Activated B cell treated with CpG ODN at 0.5 μM for 24 hours (primary cell): ENCODE measurements around the gene PSIP1. TPM values are rescaled to one million over a fixed set of nuclear protein-coding genes. Genes with fewer than 3 reads are reported as not detected.
A peak's percentile ranks its signal among the peaks of the same experiment; 100 is the strongest.

Experiments used
- ATAC-seq: fragments of 200-7000 bp; cut with Tn5 transposase; one replicate; pipeline ENCODE4 v1.10.0; 2021; ENCODE audit warnings: low read depth, mild to moderate bottlenecking, moderate library complexity
- CTCF ChIA-PET: fragments of 350-600 bp; sonication (Branson Sonifier 250); formaldehyde crosslinking; loops from one replicate; lab custom pipeline; 2021; ENCODE audit warnings: antibody characterized with exemption; lab: Charles Lee
- POLR2A ChIA-PET: fragments of 350-600 bp; sonication (Branson Sonifier 250); formaldehyde crosslinking; loops from one replicate; lab custom pipeline; 2021; ENCODE audit warnings: antibody characterized with exemption; lab: Charles Lee
- DNase-seq: peaks from one replicate; pipeline ENCODE4 v3.0.0; 2022
- H3K27ac Mint-ChIP-seq: one replicate; pipeline ENCODE4 v1.8.0; 2020; ENCODE audit warnings: mixed read lengths
- H3K27me3 Mint-ChIP-seq: one replicate; pipeline ENCODE4 v1.8.0; 2021; ENCODE audit warnings: mixed read lengths
- H3K36me3 Mint-ChIP-seq: one replicate; pipeline ENCODE4 v1.8.0; 2021; ENCODE audit warnings: low read depth, mixed read lengths
- H3K4me1 Mint-ChIP-seq: one replicate; pipeline ENCODE4 v1.8.0; 2021; ENCODE audit warnings: mixed read lengths
- H3K4me3 Mint-ChIP-seq: one replicate; pipeline ENCODE4 v1.8.0; 2020; ENCODE audit warnings: mild to moderate bottlenecking, mixed read lengths
- H3K9me3 Mint-ChIP-seq: one replicate; pipeline ENCODE4 v1.8.0; 2020; ENCODE audit warnings: mixed read lengths
- intact Hi-C: fragments of 100-400 bp; cut with micrococcal nuclease; formaldehyde crosslinking; loops from one replicate; pipeline ENCODE4 v1.15.1; 2024
- total RNA-seq: library from RNA; stranded (reverse); gene quantifications from 2 replicates; pipeline ENCODE4 v1.2.3, GENCODE V29; 2022
- TF ChIP-seq, protein P1 (sequence below): fragments of 200-600 bp; IDR thresholded peaks from one replicate; pipeline ENCODE4 v1.8.0; 2022; ENCODE audit warnings: antibody characterized with exemption, mild to moderate bottlenecking

PSIP1 gene
- total RNA-seq: 56.8 and 57.2 TPM in 2 replicates

DNA sequence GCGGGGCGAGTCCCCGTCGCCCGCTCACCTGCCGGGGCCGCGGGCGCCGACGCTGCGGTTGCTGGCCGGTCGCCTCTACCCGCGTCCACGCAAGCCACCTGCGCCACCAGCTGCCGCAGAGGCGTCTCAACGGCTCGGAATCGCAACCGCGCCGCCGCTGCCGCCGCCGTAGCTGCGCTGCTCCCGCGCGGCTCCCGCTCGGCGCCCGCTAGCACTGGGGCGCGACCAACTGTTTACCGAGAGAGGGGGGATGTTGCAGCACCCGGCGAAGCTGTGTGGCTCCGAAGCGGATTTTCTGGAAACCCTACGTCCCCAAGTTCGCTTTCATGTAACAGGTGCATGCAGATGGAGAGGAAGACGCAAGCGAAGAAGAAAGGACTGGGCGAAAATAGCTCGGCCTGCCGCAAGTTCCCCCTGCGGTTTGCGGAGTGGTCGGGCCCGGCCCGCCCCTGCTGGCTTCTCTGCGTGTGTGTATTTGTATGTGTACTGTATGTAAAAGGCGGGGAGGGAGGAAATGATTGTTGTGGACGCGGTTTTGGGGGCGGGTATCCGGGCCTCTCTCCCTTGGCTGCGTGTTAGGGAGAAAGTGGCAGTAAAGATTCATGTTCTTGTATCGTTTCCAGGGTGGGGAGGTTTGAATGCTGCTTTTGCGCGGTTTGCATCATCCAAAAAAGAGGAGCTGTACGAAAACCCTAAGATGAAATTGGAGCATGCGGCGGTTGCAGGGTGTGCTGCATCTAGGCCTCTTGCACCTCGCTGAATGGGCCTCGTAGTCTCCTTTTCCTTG is at the start of gene PSIP1:
Gene PSIP1 (minus strand): TSS at position 182 of the 787 bp plus-strand sequence. CDS start 782 bp downstream, outside the sequence.
- H3K4me1 Mint-ChIP-seq: peaks cover 56% of the 10 kb centered on the region
- ChIA-PET CTCF (interaction anchor here (0.8 to 1.1 kb wide), 2 partner anchors 43 to 87 kb away, joined by 3 read pairs; no protein-coding TSS in a partner anchor), POLR2A (interaction anchor here (0.9 to 4.5 kb wide), 10 partner anchors 9 to 299 kb away, joined by 3 to 36 read pairs (median 4); partner anchors contain the start of genes CCDC171 and SNAPC3)
- ATAC-seq (peak; percentile 78), DNase-seq (peak; percentile 85)
- intact Hi-C loops: loop anchor here (1.0 to 5.0 kb wide), 5 partner anchors 25 to 284 kb away; partner anchors contain the start of genes SNAPC3 and TTC39B
- H3K4me3 Mint-ChIP-seq: peak within 1 kb of the TSS; percentile 97
- peak within 1 kb of the TSS; percentile 100 for H3K27ac Mint-ChIP-seq
- TF ChIP-seq, protein P1, sequence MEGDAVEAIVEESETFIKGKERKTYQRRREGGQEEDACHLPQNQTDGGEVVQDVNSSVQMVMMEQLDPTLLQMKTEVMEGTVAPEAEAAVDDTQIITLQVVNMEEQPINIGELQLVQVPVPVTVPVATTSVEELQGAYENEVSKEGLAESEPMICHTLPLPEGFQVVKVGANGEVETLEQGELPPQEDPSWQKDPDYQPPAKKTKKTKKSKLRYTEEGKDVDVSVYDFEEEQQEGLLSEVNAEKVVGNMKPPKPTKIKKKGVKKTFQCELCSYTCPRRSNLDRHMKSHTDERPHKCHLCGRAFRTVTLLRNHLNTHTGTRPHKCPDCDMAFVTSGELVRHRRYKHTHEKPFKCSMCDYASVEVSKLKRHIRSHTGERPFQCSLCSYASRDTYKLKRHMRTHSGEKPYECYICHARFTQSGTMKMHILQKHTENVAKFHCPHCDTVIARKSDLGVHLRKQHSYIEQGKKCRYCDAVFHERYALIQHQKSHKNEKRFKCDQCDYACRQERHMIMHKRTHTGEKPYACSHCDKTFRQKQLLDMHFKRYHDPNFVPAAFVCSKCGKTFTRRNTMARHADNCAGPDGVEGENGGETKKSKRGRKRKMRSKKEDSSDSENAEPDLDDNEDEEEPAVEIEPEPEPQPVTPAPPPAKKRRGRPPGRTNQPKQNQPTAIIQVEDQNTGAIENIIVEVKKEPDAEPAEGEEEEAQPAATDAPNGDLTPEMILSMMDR: no peak
- H3K36me3 Mint-ChIP-seq: peaks cover 31% of the 10 kb centered on the region
- no peaks in the 10 kb centered on the region for H3K9me3 Mint-ChIP-seq
- no peaks in the 10 kb centered on the region for H3K27me3 Mint-ChIP-seq

GRCh38 chr9:15553528-15553898 is 42.7 kb upstream of the PSIP1 start:
- H3K4me1 Mint-ChIP-seq: peaks cover 19% of the 10 kb centered on the region
- ChIA-PET POLR2A (interaction anchor here (0.9 to 2.3 kb wide), 4 partner anchors 16 to 71 kb away, joined by 3 to 36 read pairs (median 4); partner anchors contain the start of gene PSIP1), CTCF (interaction anchor here (0.7 to 1.6 kb wide), 3 partner anchors 42 to 53 kb away, joined by 3 to 8 read pairs (median 6); partner anchors contain the start of gene PSIP1)
- intact Hi-C loops: loop anchor here (5.0 kb wide), 1 partner anchor 246 kb away; the partner anchor contains the start of gene TTC39B
- DNase-seq (no peak), ATAC-seq (peak; percentile 10)
- H3K4me3 Mint-ChIP-seq: peak overlapping the region; percentile 96
- H3K36me3 Mint-ChIP-seq: peaks cover 8% of the 10 kb centered on the region
- TF ChIP-seq, protein P1: no peak
- H3K27ac Mint-ChIP-seq: no peak overlapping the region
- H3K9me3 Mint-ChIP-seq: no peaks in the 10 kb centered on the region
- no peaks in the 10 kb centered on the region for H3K27me3 Mint-ChIP-seq

- intact Hi-C loops: loop anchor here (1.0 to 5.0 kb wide), 4 partner anchors 42 to 246 kb away; partner anchors contain the start of genes SNAPC3 and TTC39B
- ATAC-seq (peak; percentile 85), DNase-seq (peak; percentile 76)
- ChIA-PET POLR2A (interaction anchor here (0.6 to 2.3 kb wide), 10 partner anchors 16 to 130 kb away, joined by 3 to 36 read pairs (median 3); partner anchors contain the start of genes PSIP1 and SNAPC3), CTCF (interaction anchor here (0.9 to 1.6 kb wide), 3 partner anchors 47 to 246 kb away, joined by 3 to 8 read pairs (median 6); partner anchors contain the start of gene TTC39B)
- Mint-ChIP-seq H3K27me3 (no peaks in the 10 kb centered on the region), H3K4me3 (peak within 1 kb of the TSS; percentile 96), H3K36me3 (peaks cover 8% of the 10 kb centered on the region), H3K9me3 (no peaks in the 10 kb centered on the region), H3K4me1 (peaks cover 19% of the 10 kb centered on the region), H3K27ac (peak within 1 kb of the TSS; percentile 82)
- TF ChIP-seq, protein P1: no peak
Observed at GRCh38 chr9:15552636-15553527, 42.1 kb upstream of the PSIP1 start, which contains the start of gene CCDC171. CCDC171 (plus strand) TSS chr9:15553043; CDS start chr9:15564089, 11,046 bp downstream.

- Mint-ChIP-seq H3K27ac (no peak overlapping the region), H3K36me3 (peaks cover 8% of the 10 kb centered on the region), H3K9me3 (no peaks in the 10 kb centered on the region), H3K4me3 (no peak overlapping the region), H3K4me1 (peaks cover 19% of the 10 kb centered on the region), H3K27me3 (no peaks in the 10 kb centered on the region)
- intact Hi-C loops: loop anchor here (5.0 kb wide), 1 partner anchor 242 kb away; the partner anchor contains the start of gene TTC39B
- ChIA-PET POLR2A (no interaction called here), CTCF (no interaction called here)
- TF ChIP-seq, protein P1: no peak
- DNase-seq: no peak
- ATAC-seq: no peak
Observed at GRCh38 chr9:15549611-15550010, 38.8 kb upstream of the PSIP1 start.
